ENCODE results near the gene PTPN1. TPM values are rescaled to one million over a fixed set of nuclear protein-coding genes. Genes with fewer than 3 reads are reported as not detected.

PTPN1 gene
- total and polyA plus RNA-seq, 2 donors (not counting 3 experiments of a cell fraction or from before 2014, with no cell fraction given), result 41.1 to 64.3 TPM

DNA sequence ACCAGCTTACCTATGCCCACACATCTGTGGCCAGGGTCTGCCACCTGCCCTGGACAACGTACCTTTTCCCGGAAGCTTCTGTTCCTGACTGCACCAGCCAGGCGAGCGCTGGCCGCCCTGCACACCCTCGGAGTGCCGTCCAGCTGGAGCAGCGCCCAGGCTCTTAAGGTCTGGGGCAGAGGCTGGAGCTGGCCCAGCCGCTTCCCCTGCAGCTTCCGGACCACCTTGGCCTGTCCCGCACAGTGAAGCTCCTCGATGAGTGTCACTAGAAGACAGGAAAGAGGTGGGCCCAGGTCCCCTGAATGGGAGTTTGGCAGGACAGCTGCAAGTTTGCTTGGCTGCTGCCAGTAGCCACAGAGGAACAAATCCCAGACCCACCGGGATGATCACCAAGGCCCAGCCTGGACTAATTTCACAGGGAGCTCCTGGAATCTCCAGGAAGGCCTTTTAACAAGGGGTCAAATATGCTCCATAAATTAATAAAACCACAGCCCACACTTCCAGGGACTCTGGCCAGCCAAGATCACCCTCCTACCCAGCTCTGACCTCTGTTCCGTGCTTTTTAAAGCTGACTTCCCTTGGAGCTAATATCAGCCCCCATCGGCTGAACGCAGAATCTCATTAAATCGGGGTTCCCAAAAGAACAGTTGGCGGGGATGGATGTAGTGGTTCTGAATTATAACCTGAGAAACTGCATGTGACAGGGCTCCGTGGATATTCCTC, 82.3 kb downstream of the PTPN1 start:
- Histone ChIP-seq H3K27me3 (ENCODE audit: control insufficient read depth in 2 of 2, insufficient read depth in 2 of 2, low read length in 2 of 2) (peaks cover 0 to 2% of the 10 kb centered on the region in 2 experiments), H3K4me2 (ENCODE audit: insufficient read depth, low read length) (no peak overlapping the region), H3K9me1 (replicated peaks; ENCODE audit: control insufficient read depth, extremely low read depth, insufficient read depth, low read length) (no peaks in the 10 kb centered on the region), H3K9me3 (replicated peaks; ENCODE audit: control insufficient read depth, insufficient read depth, low read length) (no peaks in the 10 kb centered on the region), H3K36me3 (ENCODE audit: control insufficient read depth in 2 of 2, extremely low read depth in 1 of 2, insufficient read depth in 2 of 2, low read length in 2 of 2) (peaks cover 0 to 8% of the 10 kb centered on the region in 2 experiments), H4K20me1 (replicated peaks; ENCODE audit: control insufficient read depth, extremely low read depth, insufficient read depth, low read length) (no peaks in the 10 kb centered on the region), H3K4me3 (replicated peaks in 1 of 3; ENCODE audit: insufficient read depth in 1 of 3, low read depth in 1 of 3, low read length in 3 of 3) (no peak overlapping the region), H3K27ac (ENCODE audit: insufficient read depth, low read depth, low read length) (no peak overlapping the region), H3K4me1 (ENCODE audit: control insufficient read depth, extremely low read depth, insufficient read depth, low read length) (peaks cover 10% of the 10 kb centered on the region), H3K79me2 (ENCODE audit: control insufficient read depth, insufficient read depth, low read length) (no peaks in the 10 kb centered on the region), H2AFZ (ENCODE audit: low read depth, low read length) (no peak overlapping the region), H3K9ac (replicated peaks; ENCODE audit: extremely low read depth, insufficient read depth, low read length) (no peak overlapping the region)
- intact Hi-C loops (cut with micrococcal nuclease) (loop anchor here (10.0 kb wide), 1 partner anchor 152 kb away; no protein-coding TSS in a partner anchor), dilution Hi-C loops (cut with MboI; ENCODE audit: extremely low pct_ligation_motif_present, low sequenced_read_pairs) (no loop called here)
- TF ChIP-seq GATA2 (IDR thresholded peaks at IDR 0.05; ENCODE audit: insufficient read depth, insufficient read length, low read depth, low read length), result no peak
- TF ChIP-seq POLR2AphosphoS5 (IDR thresholded peaks at IDR 0.05; ENCODE audit: insufficient read depth, low read depth, low read length), result peak; percentile 41
- TF ChIP-seq POLR2A (IDR thresholded peaks at IDR 0.05; ENCODE audit: low read depth, low read length), result peak; percentile 9
- CTCF ChIA-PET, result interaction anchor here (0.7 to 2.5 kb wide), 11 partner anchors 11 to 414 kb away, joined by 3 to 19 read pairs (median 4); no protein-coding TSS in a partner anchor
- BruUV-seq (replicated peaks), result no TSS peak
- DNase-seq (ENCODE audit: low read depth, low spot score), result peak; percentile 58
- POLR2A ChIA-PET, result no interaction called here
- peak; percentile 55 for FAIRE-seq

- intact Hi-C loops (cut with micrococcal nuclease) (loop anchor here (10.0 kb wide), 1 partner anchor 152 kb away; no protein-coding TSS in a partner anchor), dilution Hi-C loops (cut with MboI; ENCODE audit: extremely low pct_ligation_motif_present, low sequenced_read_pairs) (no loop called here)
- Histone ChIP-seq H4K20me1 (replicated peaks; ENCODE audit: control insufficient read depth, extremely low read depth, insufficient read depth, low read length) (no peaks in the 10 kb centered on the region), H3K36me3 (ENCODE audit: control insufficient read depth in 2 of 2, extremely low read depth in 1 of 2, insufficient read depth in 2 of 2, low read length in 2 of 2) (peaks cover 0 to 6% of the 10 kb centered on the region in 2 experiments), H3K27me3 (ENCODE audit: control insufficient read depth in 2 of 2, insufficient read depth in 2 of 2, low read length in 2 of 2) (peaks cover 0 to 2% of the 10 kb centered on the region in 2 experiments), H3K79me2 (ENCODE audit: control insufficient read depth, insufficient read depth, low read length) (no peaks in the 10 kb centered on the region), H3K9me3 (replicated peaks; ENCODE audit: control insufficient read depth, insufficient read depth, low read length) (no peaks in the 10 kb centered on the region), H3K4me2 (ENCODE audit: insufficient read depth, low read length) (no peak overlapping the region), H3K4me1 (ENCODE audit: control insufficient read depth, extremely low read depth, insufficient read depth, low read length) (peaks cover 10% of the 10 kb centered on the region), H3K9ac (replicated peaks; ENCODE audit: extremely low read depth, insufficient read depth, low read length) (no peak overlapping the region), H2AFZ (ENCODE audit: low read depth, low read length) (no peak overlapping the region), H3K4me3 (replicated peaks in 1 of 3; ENCODE audit: insufficient read depth in 1 of 3, low read depth in 1 of 3, low read length in 3 of 3) (no peak overlapping the region), H3K9me1 (replicated peaks; ENCODE audit: control insufficient read depth, extremely low read depth, insufficient read depth, low read length) (no peaks in the 10 kb centered on the region), H3K27ac (ENCODE audit: insufficient read depth, low read depth, low read length) (no peak overlapping the region)
- TF ChIP-seq JUN (IDR thresholded peaks at IDR 0.05; ENCODE audit: borderline replicate concordance, insufficient read depth, insufficient read length, low read depth), result no peak
- no peak for TF ChIP-seq FOS (IDR thresholded peaks at IDR 0.05; ENCODE audit: borderline replicate concordance, insufficient read depth, low read length)
- no peak for TF ChIP-seq EZH2 (IDR thresholded peaks at IDR 0.05; ENCODE audit: borderline replicate concordance, low read depth, low read length, severe bottlenecking)
- no peak for TF ChIP-seq POLR2AphosphoS5 (IDR thresholded peaks at IDR 0.05; ENCODE audit: insufficient read depth, low read depth, low read length)
- TF ChIP-seq CTCF (IDR thresholded peaks at IDR 0.05; ENCODE audit: extremely low read depth in 1 of 2, insufficient read depth in 1 of 2, low read depth in 1 of 2, low read length in 2 of 2), result no peak
- TF ChIP-seq MYC (IDR thresholded peaks at IDR 0.05; ENCODE audit: low read depth, low read length), result no peak
- TF ChIP-seq MAX (IDR thresholded peaks at IDR 0.05; ENCODE audit: insufficient read depth, insufficient read length), result no peak
- no peak for TF ChIP-seq POLR2A (IDR thresholded peaks at IDR 0.05; ENCODE audit: low read depth, low read length)
- TF ChIP-seq GATA2 (IDR thresholded peaks at IDR 0.05; ENCODE audit: insufficient read depth, insufficient read length, low read depth, low read length), result no peak
- POLR2A ChIA-PET, result no interaction called here
- no peak for DNase-seq (ENCODE audit: low read depth, low spot score)
- CTCF ChIA-PET, result interaction anchor here (0.7 to 2.5 kb wide), 11 partner anchors 11 to 414 kb away, joined by 3 to 19 read pairs (median 4); no protein-coding TSS in a partner anchor
- FAIRE-seq, result no peak
- no TSS peak for BruUV-seq (replicated peaks)
Observed at GRCh38 chr20:50593005-50593335, 82.8 kb downstream of the PTPN1 start.

Measured in endothelial cell of umbilical vein (primary cell).